ENCODE data around the gene PTPRD.
"Not testable (repeated sequence)": the region's sequence is repeated elsewhere in the genome, so short reads cannot be mapped to it uniquely, and the experiment has no call there.

DNA sequence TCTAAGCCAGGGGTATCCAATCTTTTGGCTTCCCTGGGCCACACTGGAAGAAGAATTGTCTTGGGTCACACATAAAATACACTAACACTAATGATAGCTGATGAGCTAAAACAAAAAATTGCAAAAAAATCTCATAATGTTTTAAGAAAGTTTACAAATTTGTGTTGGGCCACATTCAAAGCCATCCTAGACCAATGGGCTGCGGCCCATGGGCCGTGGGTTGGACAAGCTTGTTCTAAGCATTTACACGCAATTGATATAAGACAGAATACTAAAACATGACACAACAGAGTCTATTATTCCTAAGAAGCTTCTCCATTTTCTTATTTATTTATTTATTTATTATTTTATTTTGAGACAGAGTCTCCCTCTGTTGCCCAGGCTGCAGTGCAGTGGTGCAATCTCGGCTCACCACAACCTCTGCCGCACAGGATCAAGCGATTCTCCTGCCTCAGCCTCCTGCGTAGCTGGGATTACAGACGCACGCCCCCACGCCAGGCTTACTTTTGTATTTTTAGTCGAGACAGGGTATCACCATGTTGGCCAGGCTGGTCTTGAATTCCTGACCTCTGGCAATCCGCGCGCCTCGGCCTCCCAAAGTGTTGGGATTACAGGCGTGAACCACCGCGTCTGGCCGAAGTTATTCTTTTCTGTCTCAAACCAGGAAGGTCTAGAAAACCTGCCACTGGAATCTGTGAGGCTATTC lies 1692.2 kb downstream of the PTPRD start:
- not testable (repeated sequence) for TF ChIP-seq TCF7 (IDR thresholded peaks at IDR 0.05; ENCODE audit: borderline replicate concordance); ZNF583 (CRISPR knock-in tag; IDR thresholded peaks at IDR 0.05); SP1 (CRISPR knock-in tag; IDR thresholded peaks at IDR 0.05); ZNF76 (CRISPR knock-in tag; IDR thresholded peaks at IDR 0.05; ENCODE audit: borderline replicate concordance); ZNF57 (CRISPR knock-in tag; IDR thresholded peaks at IDR 0.05); ZFP1 (CRISPR knock-in tag; IDR thresholded peaks at IDR 0.05); EZH2 (IDR thresholded peaks at IDR 0.05; ENCODE audit: borderline replicate concordance, low read depth, low read length); ATF7 (IDR thresholded peaks at IDR 0.05); NR3C1 (CRISPR knock-in tag; IDR thresholded peaks at IDR 0.05); MECOM (CRISPR knock-in tag; IDR thresholded peaks at IDR 0.05); SMARCC2 (IDR thresholded peaks at IDR 0.05; ENCODE audit: low read depth)
- TF ChIP-seq, protein P1, sequence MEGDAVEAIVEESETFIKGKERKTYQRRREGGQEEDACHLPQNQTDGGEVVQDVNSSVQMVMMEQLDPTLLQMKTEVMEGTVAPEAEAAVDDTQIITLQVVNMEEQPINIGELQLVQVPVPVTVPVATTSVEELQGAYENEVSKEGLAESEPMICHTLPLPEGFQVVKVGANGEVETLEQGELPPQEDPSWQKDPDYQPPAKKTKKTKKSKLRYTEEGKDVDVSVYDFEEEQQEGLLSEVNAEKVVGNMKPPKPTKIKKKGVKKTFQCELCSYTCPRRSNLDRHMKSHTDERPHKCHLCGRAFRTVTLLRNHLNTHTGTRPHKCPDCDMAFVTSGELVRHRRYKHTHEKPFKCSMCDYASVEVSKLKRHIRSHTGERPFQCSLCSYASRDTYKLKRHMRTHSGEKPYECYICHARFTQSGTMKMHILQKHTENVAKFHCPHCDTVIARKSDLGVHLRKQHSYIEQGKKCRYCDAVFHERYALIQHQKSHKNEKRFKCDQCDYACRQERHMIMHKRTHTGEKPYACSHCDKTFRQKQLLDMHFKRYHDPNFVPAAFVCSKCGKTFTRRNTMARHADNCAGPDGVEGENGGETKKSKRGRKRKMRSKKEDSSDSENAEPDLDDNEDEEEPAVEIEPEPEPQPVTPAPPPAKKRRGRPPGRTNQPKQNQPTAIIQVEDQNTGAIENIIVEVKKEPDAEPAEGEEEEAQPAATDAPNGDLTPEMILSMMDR (IDR thresholded peaks at IDR 0.05 in 2 of 3, conservative IDR thresholded peaks at IDR 0.05 in 1 of 3; ENCODE audit: insufficient read depth in 2 of 3, low read depth in 1 of 3, low read length in 3 of 3) = not testable (repeated sequence)
- TF ChIP-seq, protein P2, sequence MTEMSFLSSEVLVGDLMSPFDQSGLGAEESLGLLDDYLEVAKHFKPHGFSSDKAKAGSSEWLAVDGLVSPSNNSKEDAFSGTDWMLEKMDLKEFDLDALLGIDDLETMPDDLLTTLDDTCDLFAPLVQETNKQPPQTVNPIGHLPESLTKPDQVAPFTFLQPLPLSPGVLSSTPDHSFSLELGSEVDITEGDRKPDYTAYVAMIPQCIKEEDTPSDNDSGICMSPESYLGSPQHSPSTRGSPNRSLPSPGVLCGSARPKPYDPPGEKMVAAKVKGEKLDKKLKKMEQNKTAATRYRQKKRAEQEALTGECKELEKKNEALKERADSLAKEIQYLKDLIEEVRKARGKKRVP (CRISPR knock-in tag; IDR thresholded peaks at IDR 0.05) = not testable (repeated sequence)
